B cell (primary cell): ENCODE measurements around the gene CCDC102A. TPM values are rescaled to one million over a fixed set of nuclear protein-coding genes. Genes with fewer than 3 reads are reported as not detected.

Source experiments
- ATAC-seq: fragments of 200-7000 bp; cut with Tn5 transposase; one replicate; pipeline ENCODE4 v1.10.0; 2021; ENCODE audit warnings: low read depth, mild to moderate bottlenecking, moderate number of reproducible peaks, moderate library complexity
- CTCF ChIA-PET: fragments of 350-600 bp; sonication (Branson Sonifier 250); formaldehyde crosslinking; loops from one replicate; lab custom pipeline; 2021; ENCODE audit warnings: antibody characterized with exemption, inconsistent platforms; lab: Charles Lee
- POLR2A ChIA-PET: fragments of 350-600 bp; sonication (Branson Sonifier 250); formaldehyde crosslinking; loops from one replicate; lab custom pipeline; 2021; ENCODE audit warnings: antibody characterized with exemption; lab: Charles Lee
- DNase-seq: peaks from one replicate; pipeline ENCODE4 v3.0.0; 2013
- H2AFZ ChIP-seq: 2 replicates; pipeline ENCODE4 v1.6.1; 2012; ENCODE audit warnings: mild to moderate bottlenecking, low read depth, low read length; ENCODE audit not compliant: insufficient read depth, poor library complexity, severe bottlenecking
- H3K27ac ChIP-seq, 2 donors: 1 replicate in 1 of 2; 2 replicates in 1 of 2; pipeline ENCODE4 v1.5.1; 2012 to 2013; ENCODE audit warnings: low read length in 2 of 2, mild to moderate bottlenecking in 2 of 2, moderate library complexity in 1 of 2
- H3K27me3 ChIP-seq, 4 experiments: fragments of 200-600 bp in 1 of 4; sonication (generic) in 1 of 4; replicated peaks in 1 of 4; 1 replicate in 2 of 4; 2 replicates in 2 of 4; pipeline versions ENCODE4 v1.6.1 to v1.7.0; 2013 to 2016; ENCODE audit warnings: low read length in 3 of 4, mild to moderate bottlenecking in 2 of 4, mixed read lengths in 1 of 4, moderate library complexity in 1 of 4; ENCODE audit not compliant: insufficient read depth in 4 of 4, control insufficient read depth in 3 of 4; ENCODE audit errors: control extremely low read depth in 1 of 4
- H3K36me3 ChIP-seq, 2 experiments: replicated peaks in 1 of 2; 1 replicate in 1 of 2; 2 replicates in 1 of 2; pipeline versions ENCODE4 v1.6.1 to v1.7.1; 2013; ENCODE audit warnings: low read length in 1 of 2; ENCODE audit not compliant: insufficient read depth in 2 of 2, control insufficient read depth in 1 of 2; ENCODE audit errors: control extremely low read depth in 1 of 2, extremely low read depth in 1 of 2
- H3K4me1 ChIP-seq, 2 donors: fragments of 200-600 bp in 1 of 2; sonication (generic) in 1 of 2; 1 replicate in 1 of 2; 2 replicates in 1 of 2; pipeline versions ENCODE4 v1.5.1 to v1.6.1; 2013 to 2017; ENCODE audit warnings: low read length in 2 of 2; ENCODE audit not compliant: control insufficient read depth in 2 of 2, insufficient read depth in 2 of 2
- H3K4me2 ChIP-seq: replicated peaks from 2 replicates; pipeline ENCODE3; 2012; ENCODE audit warnings: mild to moderate bottlenecking, low read depth, low read length; ENCODE audit not compliant: poor library complexity, severe bottlenecking
- H3K4me3 ChIP-seq, 5 experiments: fragments of 200-600 bp in 1 of 5; sonication (generic) in 1 of 5; 1 replicate in 3 of 5; 2 replicates in 2 of 5; pipeline versions ENCODE4 v1.5.1 to v1.7.0; 2011 to 2016; ENCODE audit warnings: low read length in 4 of 5, mild to moderate bottlenecking in 4 of 5, low read depth in 2 of 5, control low read depth in 1 of 5, moderate library complexity in 1 of 5; ENCODE audit not compliant: insufficient read depth in 1 of 5; ENCODE audit errors: control extremely low read depth in 1 of 5, extremely low read depth in 1 of 5
- H3K79me2 ChIP-seq: fragments of 200-600 bp; sonication (generic); one replicate; pipeline ENCODE4 v1.6.0; 2016; ENCODE audit warnings: low read length; ENCODE audit not compliant: control insufficient read depth, insufficient read depth
- H3K9ac ChIP-seq: fragments of 200-600 bp; sonication (generic); 2 replicates; pipeline ENCODE4 v1.6.1; 2017; ENCODE audit warnings: mild to moderate bottlenecking, low read length, moderate library complexity
- H3K9me3 ChIP-seq, 3 donors: one replicate each; pipeline versions ENCODE4 v1.6.1 to v1.7.1; 2013; ENCODE audit warnings: low read length in 2 of 3; ENCODE audit not compliant: control insufficient read depth in 2 of 3, insufficient read depth in 1 of 3; ENCODE audit errors: control extremely low read depth in 1 of 3
- H4K20me1 ChIP-seq: 2 replicates; pipeline ENCODE4 v1.6.0; 2012; ENCODE audit warnings: mild to moderate bottlenecking, low read length; ENCODE audit not compliant: insufficient read depth, control insufficient read depth, poor library complexity, severe bottlenecking
- H3K27ac Mint-ChIP-seq: one replicate; pipeline ENCODE4 v1.8.0; 2021; ENCODE audit warnings: mixed read lengths
- H3K27me3 Mint-ChIP-seq: one replicate; pipeline ENCODE4 v1.8.0; 2021; ENCODE audit warnings: mixed read lengths
- H3K4me1 Mint-ChIP-seq: one replicate; pipeline ENCODE4 v1.8.0; 2021; ENCODE audit warnings: mixed read lengths
- H3K4me3 Mint-ChIP-seq: one replicate; pipeline ENCODE4 v1.8.0; 2021; ENCODE audit warnings: mixed read lengths
- H3K9me3 Mint-ChIP-seq: one replicate; pipeline ENCODE4 v1.8.0; 2022; ENCODE audit warnings: mixed read lengths; ENCODE audit not compliant: insufficient read depth
- CTCF ChIP-seq: fragments of 200-600 bp; IDR thresholded peaks from one replicate; pipeline ENCODE4 v1.8.0; 2022; ENCODE audit warnings: antibody characterized with exemption, mild to moderate bottlenecking
- EZH2 ChIP-seq: IDR thresholded peaks from 2 replicates; pipeline ENCODE4 v1.6.1; 2012; ENCODE audit warnings: borderline replicate concordance, low read depth, mild to moderate bottlenecking, moderate library complexity, low read length; ENCODE audit not compliant: insufficient read depth, poor library complexity, severe bottlenecking
- WGBS: methylation state at CpG from one replicate; pipeline ENCODE4 v1.1.5; 2013; ENCODE audit warnings: missing lambda C conversion rate; ENCODE audit not compliant: insufficient coverage; 5-methylcytosine and 5-hydroxymethylcytosine counted together
- intact Hi-C: fragments of 100-400 bp; cut with micrococcal nuclease; formaldehyde crosslinking; loops from one replicate; pipeline ENCODE4 v1.10.0; 2022
- polyA plus RNA-seq: library from polyadenylated mRNA; depleted of rRNA; stranded (reverse); fragments of >200 nt; gene quantifications from 2 replicates; pipeline ENCODE4 v1.2.3, GENCODE V29; 2012
- total RNA-seq, 2 donors: library from RNA; stranded (reverse); fragments of 120-200 nt in 1 of 2; gene quantifications; 1 replicate in 1 of 2; 2 replicates in 1 of 2; pipeline versions ENCODE4 v1.2.3 to v1.2.4, GENCODE V29; 2013 to 2022

Gene CCDC102A
- total and polyA plus RNA-seq, 2 donors (not counting 1 experiment from before 2014, with no cell fraction given), result 14.5 to 14.7 TPM

GRCh38 chr16:57509231-57509923 lies 27.0 kb downstream of the CCDC102A start:
- intact Hi-C loops, result no loop called here
- H3K9me3 Mint-ChIP-seq, result no peaks in the 10 kb centered on the region
- no peak for TF ChIP-seq EZH2
- H3K27ac ChIP-seq, result no peak overlapping the region
- no peaks in the 10 kb centered on the region for H3K79me2 ChIP-seq
- WGBS, result 87% methylated on average over 7 of the region's 12 CpGs
- ATAC-seq (no peak), DNase-seq (no peak)
- H3K4me2 ChIP-seq, result no peak overlapping the region
- no peaks in the 10 kb centered on the region for H3K4me1 Mint-ChIP-seq
- H3K9ac ChIP-seq, result no peak overlapping the region
- no peaks in the 10 kb centered on the region for H3K36me3 ChIP-seq
- H3K4me3 ChIP-seq, result no peak overlapping the region
- peaks cover 13% of the 10 kb centered on the region for H3K27me3 Mint-ChIP-seq
- POLR2A ChIA-PET, result no interaction called here
- no peak overlapping the region for H2AFZ ChIP-seq
- no peak overlapping the region for H3K27ac Mint-ChIP-seq
- CTCF ChIA-PET, result interaction anchor here (2.5 kb wide), 1 partner anchor 11 kb away, joined by 5 read pairs; no protein-coding TSS in a partner anchor
- no peaks in the 10 kb centered on the region for H3K9me3 ChIP-seq
- no peak overlapping the region for H3K4me3 Mint-ChIP-seq
- no peaks in the 10 kb centered on the region for H3K27me3 ChIP-seq
- H4K20me1 ChIP-seq, result no peaks in the 10 kb centered on the region
- no peaks in the 10 kb centered on the region for H3K4me1 ChIP-seq

- POLR2A ChIA-PET, result no interaction called here
- H4K20me1 ChIP-seq, result no peaks in the 10 kb centered on the region
These were observed 28.3 kb downstream of the CCDC102A start for GRCh38 chr16:57508035-57508425.

More at GRCh38 chr16:57508035-57508425, 28.3 kb downstream of the CCDC102A start:
- DNase-seq (no peak), ATAC-seq (no peak)
- no peak overlapping the region for H3K4me3 Mint-ChIP-seq
- Histone ChIP-seq H3K4me1 (no peaks in the 10 kb centered on the region), H3K79me2 (no peaks in the 10 kb centered on the region), H3K36me3 (no peaks in the 10 kb centered on the region), H3K27ac (no peak overlapping the region), H3K4me3 (no peak overlapping the region), H3K9me3 (no peaks in the 10 kb centered on the region), H3K27me3 (no peaks in the 10 kb centered on the region), H3K4me2 (no peak overlapping the region), H3K9ac (no peak overlapping the region), H2AFZ (no peak overlapping the region)
- CTCF ChIA-PET, result interaction anchor here (2.5 kb wide), 1 partner anchor 12 kb away, joined by 5 read pairs; no protein-coding TSS in a partner anchor
- TF ChIP-seq EZH2 (no peak), CTCF (no peak)
- intact Hi-C loops, result no loop called here
- peaks cover 13% of the 10 kb centered on the region for H3K27me3 Mint-ChIP-seq
- H3K27ac Mint-ChIP-seq, result no peak overlapping the region
- H3K9me3 Mint-ChIP-seq, result no peaks in the 10 kb centered on the region
- 90% methylated on average over 2 of the region's 3 CpGs for WGBS
- no peaks in the 10 kb centered on the region for H3K4me1 Mint-ChIP-seq
